Sigmoid colon (tissue), 7 donors: ENCODE results near the gene MYO18B. TPM values are rescaled to one million over a fixed set of nuclear protein-coding genes. Genes with fewer than 3 reads are reported as not detected.

Experiments used
- DNase-seq: peaks from one replicate; pipeline ENCODE4 v3.0.0-alpha.2; 2019
- H3K27ac ChIP-seq, 4 donors: fragments of 200-600 bp; sonication (generic); one replicate each; pipeline ENCODE4 v1.5.1; 2016 to 2019; ENCODE audit warnings: mild to moderate bottlenecking in 1 of 4
- H3K27me3 ChIP-seq, 3 donors: fragments of 200-600 bp; sonication (generic); one replicate each; pipeline ENCODE4 v1.5.1; 2019; ENCODE audit warnings: mild to moderate bottlenecking in 1 of 3
- H3K36me3 ChIP-seq, 4 donors: fragments of 200-600 bp; sonication (generic); one replicate each; pipeline ENCODE4 v1.5.1; 2016 to 2019
- H3K4me1 ChIP-seq, 4 donors: fragments of 200-600 bp; sonication (generic); one replicate each; pipeline ENCODE4 v1.5.1; 2017 to 2019
- H3K4me3 ChIP-seq, 4 donors: fragments of 200-600 bp; sonication (generic); one replicate each; pipeline ENCODE4 v1.5.1; 2017 to 2019; ENCODE audit warnings: mild to moderate bottlenecking in 2 of 4, moderate library complexity in 1 of 4
- H3K9me3 ChIP-seq, 4 donors: fragments of 200-600 bp in 3 of 4; sonication (generic) in 3 of 4; one replicate each; pipeline versions ENCODE4 v1.5.1 to v1.6.1; 2013 to 2019
- EP300 ChIP-seq, 4 donors: sonication (generic); formaldehyde crosslinking; IDR thresholded peaks; one replicate each; pipeline ENCODE4 v1.6.1; 2017; ENCODE audit warnings: antibody characterized with exemption in 4 of 4
- POLR2A ChIP-seq, 2 donors: fragments of 450-650 bp; IDR thresholded peaks; one replicate each; pipeline ENCODE4 v1.6.1; 2016; ENCODE audit warnings: antibody characterized with exemption in 2 of 2, mild to moderate bottlenecking in 2 of 2, moderate library complexity in 2 of 2
- POLR2AphosphoS5 ChIP-seq, 4 donors: sonication (generic); formaldehyde crosslinking; IDR thresholded peaks; one replicate each; pipeline ENCODE4 v1.6.1; 2017; ENCODE audit warnings: antibody characterized with exemption in 4 of 4
- WGBS, 2 donors: extraction: QIAGEN DNeasy Blood & Tissue Kit; methylation state at CpG; one replicate each; pipeline ENCODE4 v1.1.7; 2013; 5-methylcytosine and 5-hydroxymethylcytosine counted together
- intact Hi-C: fragments of 100-400 bp; cut with DNase I; formaldehyde crosslinking; loops from one replicate; pipeline ENCODE4 v1.15.1; 2023
- polyA plus RNA-seq, 3 donors: library from polyadenylated mRNA; stranded (reverse); fragments of 200-250 nt; gene quantifications; one replicate each; pipeline ENCODE4 v1.2.3, GENCODE V29; 2013
- total RNA-seq, 4 donors: library from RNA; depleted of rRNA; stranded (reverse); fragments of >200 nt; gene quantifications; one replicate each; pipeline ENCODE4 v1.1.0, GENCODE V29; 2016
- TF ChIP-seq, protein P1 (sequence below), 4 experiments: fragments of 450-650 bp in 3 of 4; fragments of 200-600 bp in 1 of 4; IDR thresholded peaks; one replicate each; pipeline ENCODE4 v1.5.1; 2016 to 2019; ENCODE audit warnings: antibody characterized with exemption in 4 of 4, mild to moderate bottlenecking in 3 of 4, moderate library complexity in 2 of 4
- donor health status: healthy with polysubstance abuse.
- donor health status: Bipolar disorder and iron deficiency.
- donor health status: healthy.

Gene MYO18B
- total and polyA plus RNA-seq, 7 donors: under 0.01 to 0.60 (median 0.30) TPM; not detected in 3

DNA sequence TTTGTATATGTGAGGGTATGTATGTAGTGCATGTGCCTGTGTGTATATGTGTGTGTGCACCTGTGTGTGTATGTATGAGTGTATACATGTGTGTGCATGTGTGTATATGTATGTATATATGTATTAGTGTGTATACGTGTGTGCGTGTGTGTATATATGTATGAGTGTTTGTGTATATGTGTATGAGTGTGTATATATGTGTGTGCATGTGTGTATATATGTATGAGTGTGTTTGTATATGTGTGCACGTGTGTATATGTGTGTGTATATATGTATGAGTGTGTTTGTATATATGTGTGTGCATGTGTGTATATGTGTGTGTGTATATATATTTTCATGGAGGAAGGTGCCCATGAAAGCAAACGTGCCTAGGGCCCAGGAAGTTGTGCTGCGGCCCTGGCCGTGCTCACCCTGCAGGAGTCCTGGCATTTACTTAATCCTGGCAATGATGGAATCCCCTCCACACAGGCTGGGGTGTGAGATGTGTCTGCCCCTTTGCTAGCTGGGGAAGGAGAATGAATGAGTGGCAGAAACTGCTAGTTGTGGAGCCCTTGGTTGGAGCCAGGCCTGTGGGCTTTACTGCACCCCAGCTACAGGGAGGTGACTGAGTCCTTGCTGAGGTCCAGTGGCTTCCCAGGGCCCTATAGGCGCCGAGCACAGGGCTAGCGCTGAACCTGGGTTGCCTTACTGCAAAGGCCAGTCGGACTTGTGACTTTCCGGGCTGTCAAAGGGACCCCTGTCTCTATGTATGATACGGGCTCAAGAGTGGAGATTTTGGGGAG lies 97.2 kb downstream of the MYO18B start:
- DNase-seq: no peak
- TF ChIP-seq POLR2A (IDR thresholded peaks at IDR 0.05) (no peak), EP300 (IDR thresholded peaks at IDR 0.05) (no peak), POLR2AphosphoS5 (IDR thresholded peaks at IDR 0.05) (no peak)
- TF ChIP-seq, protein P1, sequence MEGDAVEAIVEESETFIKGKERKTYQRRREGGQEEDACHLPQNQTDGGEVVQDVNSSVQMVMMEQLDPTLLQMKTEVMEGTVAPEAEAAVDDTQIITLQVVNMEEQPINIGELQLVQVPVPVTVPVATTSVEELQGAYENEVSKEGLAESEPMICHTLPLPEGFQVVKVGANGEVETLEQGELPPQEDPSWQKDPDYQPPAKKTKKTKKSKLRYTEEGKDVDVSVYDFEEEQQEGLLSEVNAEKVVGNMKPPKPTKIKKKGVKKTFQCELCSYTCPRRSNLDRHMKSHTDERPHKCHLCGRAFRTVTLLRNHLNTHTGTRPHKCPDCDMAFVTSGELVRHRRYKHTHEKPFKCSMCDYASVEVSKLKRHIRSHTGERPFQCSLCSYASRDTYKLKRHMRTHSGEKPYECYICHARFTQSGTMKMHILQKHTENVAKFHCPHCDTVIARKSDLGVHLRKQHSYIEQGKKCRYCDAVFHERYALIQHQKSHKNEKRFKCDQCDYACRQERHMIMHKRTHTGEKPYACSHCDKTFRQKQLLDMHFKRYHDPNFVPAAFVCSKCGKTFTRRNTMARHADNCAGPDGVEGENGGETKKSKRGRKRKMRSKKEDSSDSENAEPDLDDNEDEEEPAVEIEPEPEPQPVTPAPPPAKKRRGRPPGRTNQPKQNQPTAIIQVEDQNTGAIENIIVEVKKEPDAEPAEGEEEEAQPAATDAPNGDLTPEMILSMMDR (IDR thresholded peaks at IDR 0.05): peak in 1 of 4 experiments; percentile 6
- Histone ChIP-seq H3K27ac (no peak overlapping the region), H3K36me3 (no peaks in the 10 kb centered on the region), H3K9me3 (no peaks in the 10 kb centered on the region), H3K27me3 (no peaks in the 10 kb centered on the region), H3K4me1 (no peaks in the 10 kb centered on the region), H3K4me3 (no peak overlapping the region)
- WGBS, 2 donors: 77 to 85% methylated on average over 12 of the region's 12 CpGs
- intact Hi-C loops: no loop called here

DNA sequence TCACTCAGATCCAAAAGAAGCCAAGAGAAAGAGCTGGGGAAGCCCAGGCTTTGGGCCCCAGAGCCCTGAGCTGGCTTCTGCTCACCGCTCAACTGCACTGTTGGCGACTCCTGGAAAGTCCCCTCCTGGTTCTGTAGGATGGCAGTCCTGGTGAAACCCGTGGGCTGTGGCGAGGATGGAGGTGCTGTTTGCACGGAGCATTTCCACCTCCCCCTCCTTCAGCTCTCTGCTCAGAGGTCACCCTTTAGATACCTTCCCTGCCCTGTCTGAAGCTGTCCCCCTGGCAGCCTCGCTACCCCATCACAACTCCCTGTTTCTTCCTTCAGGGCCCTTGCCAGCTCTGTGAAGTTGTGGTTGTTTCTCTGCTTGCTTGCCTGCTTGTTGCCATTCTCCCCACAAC lies 97.8 kb downstream of the MYO18B start:
- intact Hi-C loops: no loop called here
- Histone ChIP-seq H3K4me3 (no peak overlapping the region), H3K27me3 (no peaks in the 10 kb centered on the region), H3K9me3 (no peaks in the 10 kb centered on the region), H3K4me1 (no peaks in the 10 kb centered on the region), H3K36me3 (no peaks in the 10 kb centered on the region), H3K27ac (no peak overlapping the region)
- WGBS, 2 donors: 78 to 80% methylated on average over 6 of the region's 6 CpGs
- TF ChIP-seq, protein P1 (IDR thresholded peaks at IDR 0.05): no peak
- TF ChIP-seq POLR2AphosphoS5 (IDR thresholded peaks at IDR 0.05) (no peak), POLR2A (IDR thresholded peaks at IDR 0.05) (no peak), EP300 (IDR thresholded peaks at IDR 0.05) (no peak)
- DNase-seq: no peak

DNA sequence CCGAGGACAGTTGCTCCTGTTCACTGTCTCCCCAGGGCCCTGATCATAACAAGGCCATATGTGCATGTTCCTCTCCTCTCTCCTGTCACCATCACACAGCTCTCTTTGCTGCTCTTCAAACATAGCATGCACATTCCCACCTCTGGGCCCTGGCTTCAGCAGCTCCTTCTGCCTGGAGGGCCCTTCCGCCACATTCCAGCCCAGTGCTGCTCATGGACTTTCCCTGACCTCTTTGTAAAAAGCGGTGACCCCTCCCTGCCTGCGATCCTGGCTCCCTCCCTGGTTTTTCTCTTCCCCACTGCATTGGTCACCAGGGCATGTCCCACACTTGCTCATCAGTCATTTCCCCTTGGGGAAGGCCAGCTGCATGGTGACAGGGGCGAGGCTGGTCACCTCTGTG lies 98.2 kb downstream of the MYO18B start:
- WGBS, 2 donors: 68 to 70% methylated on average over 5 of the region's 5 CpGs
- intact Hi-C loops: no loop called here
- Histone ChIP-seq H3K27me3 (no peaks in the 10 kb centered on the region), H3K4me1 (no peaks in the 10 kb centered on the region), H3K4me3 (no peak overlapping the region), H3K27ac (no peak overlapping the region), H3K9me3 (no peaks in the 10 kb centered on the region), H3K36me3 (no peaks in the 10 kb centered on the region)
- no peak for DNase-seq
- TF ChIP-seq, protein P1 (IDR thresholded peaks at IDR 0.05): no peak
- TF ChIP-seq POLR2A (IDR thresholded peaks at IDR 0.05) (no peak), POLR2AphosphoS5 (IDR thresholded peaks at IDR 0.05) (no peak), EP300 (IDR thresholded peaks at IDR 0.05) (no peak)

DNA sequence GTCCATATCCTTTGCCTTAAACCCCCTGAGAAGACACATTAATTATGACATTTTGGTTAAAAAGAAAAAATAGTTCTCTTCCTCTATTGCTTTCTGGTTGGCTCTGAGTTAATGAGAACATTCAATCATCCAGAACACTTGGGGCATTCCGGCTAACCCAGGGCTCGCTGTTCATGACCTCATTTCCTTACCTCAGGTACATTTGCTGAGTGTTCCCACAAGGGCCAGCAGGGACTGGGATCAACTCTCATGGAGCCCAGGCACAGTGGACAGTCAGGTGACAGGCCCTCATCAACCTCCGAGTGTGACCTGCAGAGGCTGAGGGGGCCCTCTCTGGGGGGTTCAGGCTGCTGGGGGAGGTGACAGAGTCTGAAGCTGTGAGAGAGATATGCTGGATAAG lies 98.9 kb downstream of the MYO18B start:
- WGBS, 2 donors: 53 to 61% methylated on average over 3 of the region's 3 CpGs
- no peak overlapping the region for H3K4me3 ChIP-seq
- no peak for DNase-seq
- no peaks in the 10 kb centered on the region for H3K9me3 ChIP-seq
- H3K4me1 ChIP-seq: no peaks in the 10 kb centered on the region
- no peak for TF ChIP-seq EP300 (IDR thresholded peaks at IDR 0.05)
- TF ChIP-seq POLR2AphosphoS5 (IDR thresholded peaks at IDR 0.05): no peak
- TF ChIP-seq, protein P1 (IDR thresholded peaks at IDR 0.05): no peak
- TF ChIP-seq POLR2A (IDR thresholded peaks at IDR 0.05): no peak
- no peaks in the 10 kb centered on the region for H3K36me3 ChIP-seq
- no peak overlapping the region for H3K27ac ChIP-seq
- intact Hi-C loops: no loop called here
- H3K27me3 ChIP-seq: no peaks in the 10 kb centered on the region
